Stimulated activated CD8-positive, alpha-beta memory T cell treated with anti-CD3 and anti-CD28 coated beads, Interleukin-15, amount 100 ng/mL, for 24 hours (primary cell): ENCODE measurements around the gene PBLD.
"Not testable (repeated sequence)": the region's sequence is repeated elsewhere in the genome, so short reads cannot be mapped to it uniquely, and the experiment has no call there.

Experiments used
- DNase-seq: peaks from one replicate; pipeline ENCODE4 v3.0.0-alpha.2; 2020; ENCODE audit warnings: low read depth

PBLD gene

DNA sequence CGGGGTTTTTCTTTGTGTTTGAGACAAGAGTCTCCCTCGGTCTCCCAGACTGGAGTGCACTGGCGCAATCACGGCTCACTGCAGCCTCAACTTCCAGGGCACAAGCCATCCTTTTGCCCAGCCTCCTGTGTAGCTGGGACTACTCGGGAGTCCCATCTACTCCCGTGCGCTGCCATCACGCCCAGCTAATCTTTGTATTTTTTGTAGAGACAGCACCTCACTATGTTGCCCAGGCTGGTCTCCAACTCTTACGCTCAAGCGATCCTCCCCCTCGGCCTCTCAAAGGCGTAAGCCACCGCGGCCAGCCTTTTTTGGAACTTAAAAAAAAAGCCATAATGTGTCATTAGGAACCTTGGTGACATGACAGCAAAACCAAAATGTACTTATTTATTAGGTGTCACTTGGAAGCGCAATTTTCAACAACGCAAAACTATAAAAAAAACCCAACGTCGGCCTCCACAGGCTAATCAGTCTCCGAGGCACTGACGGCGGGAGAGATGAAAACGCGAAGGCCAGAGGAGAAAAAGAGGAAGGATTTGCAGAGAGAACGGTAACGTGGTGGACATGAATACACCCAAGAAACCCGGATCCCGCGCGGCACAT lies 1.8 kb downstream of the PBLD start:
- no peak for DNase-seq

DNA sequence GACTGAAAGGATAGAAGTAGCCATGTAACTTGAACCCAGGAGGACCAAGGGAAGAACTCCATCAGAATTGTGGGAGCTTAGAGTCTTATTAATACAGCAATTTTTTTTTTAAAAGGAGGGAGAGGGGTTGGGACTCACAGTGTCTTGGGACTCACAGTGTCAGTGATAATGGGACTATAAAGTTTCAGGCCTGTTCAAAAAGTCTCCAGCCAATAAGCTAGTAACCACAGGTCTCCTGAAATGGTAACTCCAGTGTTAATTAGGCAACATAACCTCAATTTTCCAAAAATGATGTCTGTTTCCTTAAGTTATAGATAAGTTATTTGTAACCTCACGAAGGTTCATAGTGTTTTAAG lies 3.2 kb downstream of the PBLD start:
- no peak for DNase-seq

DNA sequence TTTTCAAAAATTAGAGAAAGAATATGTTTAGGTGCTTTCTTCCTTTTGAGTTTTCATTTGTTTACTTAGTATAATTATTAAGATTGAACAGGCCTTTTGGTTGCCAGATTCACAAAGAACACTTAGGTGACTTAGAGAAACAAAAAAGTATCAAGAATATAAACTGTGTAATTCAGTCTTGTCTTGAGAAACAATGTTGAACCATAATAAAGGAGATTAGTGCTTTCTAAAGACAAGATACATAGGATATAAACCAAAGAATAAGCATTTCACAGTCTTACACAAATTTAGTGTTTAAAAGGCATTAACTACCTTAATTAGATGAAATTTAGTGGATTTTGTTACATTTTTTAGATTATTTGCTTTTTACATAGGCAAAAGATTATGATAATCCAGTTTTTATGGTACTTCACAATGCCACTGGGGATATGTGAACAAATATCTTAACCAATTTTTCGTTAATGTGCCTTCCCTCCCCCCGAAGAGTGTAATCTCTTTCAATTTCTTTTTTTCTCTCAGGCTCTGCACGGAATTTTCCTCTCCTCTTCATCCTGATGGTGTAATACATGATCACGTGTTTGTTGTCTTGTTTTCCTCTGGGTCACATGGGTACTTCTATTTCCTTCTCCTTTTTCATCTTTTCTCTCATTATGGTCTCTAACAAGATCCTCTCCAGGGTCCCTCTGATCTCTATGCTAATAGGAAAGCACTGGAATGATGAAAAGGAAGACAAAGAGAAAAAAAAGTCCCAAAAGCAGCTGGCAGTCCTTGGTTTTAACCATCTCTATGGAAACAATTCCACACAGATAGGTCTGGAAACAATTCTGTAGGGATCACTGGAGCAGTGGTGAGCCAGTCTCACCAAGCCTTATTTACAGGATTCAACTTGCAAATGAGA lies 4.6 kb downstream of the PBLD start:
- no peak for DNase-seq

DNA sequence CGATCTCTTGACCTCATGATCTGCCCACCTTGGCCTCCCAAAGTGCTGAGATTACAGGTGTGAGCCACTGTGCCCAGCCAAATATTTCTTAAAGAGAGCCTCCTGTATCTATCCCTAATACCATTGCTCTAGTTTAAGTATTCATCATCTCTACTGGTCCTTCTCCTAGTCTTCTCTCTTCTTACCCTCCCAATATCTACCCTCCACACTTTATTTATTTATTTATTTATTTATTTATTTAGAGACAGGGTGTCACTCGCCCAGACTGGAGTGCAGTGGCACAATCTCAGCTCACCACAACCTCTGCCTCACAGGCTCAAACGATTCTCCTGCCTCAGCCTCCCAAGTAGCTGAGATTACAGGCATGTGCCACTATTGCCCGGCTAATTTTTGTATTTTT lies 8.3 kb downstream of the PBLD start:
- DNase-seq, result not testable (repeated sequence)

DNA sequence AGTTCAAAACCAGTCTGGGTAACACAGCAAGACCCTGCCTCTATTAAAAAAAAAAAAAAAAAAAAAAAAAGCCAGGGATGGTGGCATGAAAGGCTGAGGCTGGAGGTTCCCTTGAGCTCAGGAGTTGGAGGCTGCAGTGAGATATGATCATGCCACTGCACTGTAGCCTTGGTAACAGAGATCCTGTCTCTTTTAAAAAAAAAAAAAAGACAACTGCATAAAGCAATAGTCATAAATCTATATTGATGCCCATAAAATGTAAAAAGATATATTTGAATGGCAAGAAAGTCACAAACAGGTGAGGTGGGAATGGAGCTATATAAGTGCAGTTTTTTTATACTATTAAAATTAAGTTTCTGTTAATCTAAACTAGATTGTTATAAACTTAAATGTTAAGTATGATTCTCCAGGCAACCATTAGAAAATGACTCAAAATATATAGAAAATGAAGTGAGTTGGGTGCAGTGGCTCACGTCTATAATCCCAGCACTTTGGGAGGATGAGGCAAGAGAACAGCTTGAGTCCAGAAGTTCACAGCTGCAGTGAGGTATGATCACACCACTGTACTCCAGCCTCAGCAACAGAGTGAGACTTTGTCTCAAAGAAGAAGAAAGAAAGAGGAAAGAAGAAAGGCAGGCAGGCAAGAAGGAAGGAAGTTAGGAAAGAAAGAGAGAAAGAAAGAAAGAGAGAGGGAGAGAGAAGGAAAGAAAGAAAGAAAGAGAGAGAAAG lies 14.2 kb downstream of the PBLD start:
- DNase-seq, result no peak

DNA sequence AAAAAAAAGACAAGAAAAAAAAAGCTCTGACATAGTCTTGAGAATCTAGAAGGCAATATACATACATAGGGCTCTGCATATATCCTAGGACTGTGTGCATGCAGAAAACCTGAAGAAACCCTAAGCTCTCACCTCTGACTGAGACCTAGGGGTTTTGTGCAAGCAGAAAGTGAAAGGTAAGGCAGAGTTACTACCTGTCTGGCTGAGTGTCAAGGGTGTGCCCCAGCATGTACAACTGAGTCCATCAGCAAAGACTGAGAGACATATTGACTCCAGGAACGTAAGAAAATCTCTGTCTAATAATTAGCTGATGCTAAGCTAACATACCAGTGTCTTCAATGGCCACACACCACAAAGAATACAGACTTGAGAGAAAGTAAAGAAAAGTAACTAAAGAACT lies 17.1 kb downstream of the PBLD start:
- no peak for DNase-seq

DNA sequence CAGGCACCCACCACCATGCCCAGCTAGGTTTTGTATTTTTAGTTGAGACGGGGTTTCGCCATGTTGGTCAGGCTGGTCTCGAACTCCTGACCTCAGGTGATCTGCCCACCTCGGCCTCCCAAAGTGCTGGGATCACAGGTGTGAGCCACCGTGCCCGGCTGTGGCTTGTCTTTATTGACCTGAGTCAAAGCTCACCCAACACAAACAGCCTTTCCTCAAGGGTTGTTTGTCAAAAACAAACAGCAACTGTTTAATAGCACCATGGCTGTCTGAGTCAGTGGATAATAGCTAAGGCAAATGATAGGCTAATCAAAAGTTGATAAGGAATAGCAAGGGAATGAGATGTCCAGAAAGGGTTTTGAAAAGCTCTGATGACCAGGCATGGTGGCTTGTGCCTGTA lies 17.8 kb downstream of the PBLD start:
- not testable (repeated sequence) for DNase-seq

DNA sequence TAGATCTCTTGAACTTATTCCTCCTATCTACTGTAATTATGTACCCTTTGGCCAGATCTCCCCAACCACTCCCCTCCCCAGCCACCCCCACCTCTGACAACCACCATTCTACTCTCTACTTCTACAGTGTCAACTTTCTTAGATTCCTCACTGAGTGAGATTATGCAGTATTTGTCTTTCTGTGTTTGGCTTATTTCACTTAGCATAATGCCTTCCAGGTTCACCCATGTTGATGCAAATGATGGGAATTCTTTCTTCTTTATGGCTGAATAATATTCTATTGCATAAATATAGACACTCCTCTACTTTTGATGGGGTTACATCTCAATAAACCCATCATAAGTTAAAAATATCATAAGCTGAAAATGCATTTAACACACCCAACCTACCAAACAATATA lies 22.2 kb downstream of the PBLD start:
- DNase-seq, result no peak

DNA sequence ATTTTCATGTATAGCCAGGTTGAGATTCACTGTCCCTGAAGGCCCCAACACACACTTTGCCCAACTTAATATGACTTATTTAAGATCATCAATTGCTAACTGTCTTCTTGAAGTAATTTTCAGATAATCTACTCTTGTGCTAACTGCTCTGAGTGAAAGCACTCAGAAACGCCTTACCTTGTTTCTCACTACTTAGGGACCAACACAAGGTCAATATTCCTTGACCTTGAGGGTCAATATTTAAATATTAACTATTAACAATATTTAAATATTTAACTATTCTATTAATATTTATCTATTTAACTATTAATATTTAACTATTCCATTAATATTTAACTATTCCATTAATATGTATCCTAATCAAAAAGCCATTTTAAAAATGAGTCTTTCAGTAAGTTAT lies 26.9 kb downstream of the PBLD start:
- no peak for DNase-seq

DNA sequence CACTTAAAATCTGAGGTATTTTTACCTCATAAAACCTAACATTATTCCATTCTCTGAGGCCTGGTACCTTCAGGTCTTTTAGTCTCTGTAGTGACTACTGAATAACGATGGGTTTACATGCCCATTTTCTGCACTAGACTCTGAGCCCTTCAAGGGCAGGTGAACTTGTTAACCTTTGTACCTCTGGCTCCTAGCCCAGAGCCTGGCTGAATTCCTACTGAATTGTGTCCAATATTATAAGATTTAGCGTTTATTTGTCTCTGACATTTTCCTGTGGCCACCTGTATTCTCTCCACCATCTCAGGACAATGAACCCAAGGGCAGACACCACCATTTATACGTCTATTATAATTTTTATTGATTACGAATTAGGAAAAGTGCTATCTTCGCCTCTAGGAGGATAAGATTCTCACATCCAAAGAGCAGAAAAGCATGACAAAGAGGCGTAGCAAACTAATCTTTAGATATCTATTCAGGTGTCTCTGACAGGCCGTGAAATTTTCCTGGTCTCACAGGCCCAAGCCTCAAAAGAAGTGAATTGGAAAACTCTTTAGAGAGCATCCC lies 28.8 kb downstream of the PBLD start:
- no peak for DNase-seq

DNA sequence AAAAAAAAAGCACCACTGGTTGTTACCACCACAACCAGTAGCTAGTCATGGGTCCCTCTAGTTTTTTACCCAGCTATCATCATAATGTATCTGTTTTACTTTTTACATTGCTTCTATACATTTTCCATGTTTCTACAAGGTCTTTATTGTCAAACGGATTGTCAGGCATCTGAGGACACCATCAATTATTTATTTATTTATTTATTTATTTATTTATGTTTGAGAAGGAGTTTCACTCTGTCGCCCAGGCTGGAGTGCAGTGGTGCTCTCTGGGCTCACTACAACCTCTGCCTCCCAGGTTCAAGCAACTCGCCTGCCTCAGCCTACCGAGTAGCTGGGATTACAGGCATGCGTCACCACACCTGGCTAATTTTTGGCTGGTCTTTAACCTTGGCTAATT lies 29.9 kb downstream of the PBLD start:
- no peak for DNase-seq

DNA sequence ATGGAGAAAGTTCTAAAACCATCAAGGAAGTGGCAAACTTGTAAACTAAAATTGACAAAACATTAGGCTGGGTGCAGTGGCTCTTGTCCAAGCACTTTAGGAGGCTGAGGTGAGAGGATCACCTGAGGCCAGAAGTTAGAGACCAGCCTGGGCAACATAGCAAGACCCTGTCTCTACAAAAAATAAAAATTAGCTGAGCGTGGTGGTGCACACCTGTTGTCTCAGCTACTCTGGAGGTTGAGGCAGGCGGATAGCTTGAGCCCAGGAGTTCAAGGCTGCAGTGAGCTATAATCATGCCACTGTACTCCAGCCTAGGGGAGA lies 30.3 kb downstream of the PBLD start:
- DNase-seq, result no peak

DNA sequence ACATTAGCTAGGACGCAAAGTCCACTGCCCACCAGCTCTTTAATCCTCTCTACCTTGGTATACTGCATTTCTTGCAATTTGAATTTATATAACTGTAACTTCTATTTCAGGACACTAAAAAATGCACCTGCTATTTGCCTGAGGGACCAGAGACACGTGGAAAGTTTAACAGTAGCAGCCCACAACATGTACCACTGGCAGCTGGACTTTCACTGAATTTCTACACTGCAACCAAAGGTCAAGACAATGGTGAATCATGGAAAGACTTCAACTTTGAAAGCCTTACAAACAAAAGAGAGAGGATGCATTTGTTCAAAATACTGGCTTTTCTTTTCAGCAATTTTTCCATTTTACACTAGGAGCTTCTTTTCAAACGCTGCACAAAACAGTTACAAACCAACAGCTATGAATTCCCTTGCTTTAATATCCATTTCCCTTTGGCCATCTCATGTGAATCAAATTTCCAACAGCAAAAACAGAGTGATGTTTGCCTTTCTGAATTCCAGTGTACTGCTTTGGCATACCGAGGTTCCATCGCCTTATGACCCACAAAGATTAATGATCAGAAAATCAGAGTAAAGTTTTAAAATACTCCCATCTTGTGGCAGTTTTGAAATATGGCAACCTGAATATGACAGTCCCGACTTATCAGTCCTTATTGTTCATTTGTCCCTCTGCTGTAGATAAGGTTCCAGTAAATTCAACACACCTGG lies 30.8 kb downstream of the PBLD start:
- no peak for DNase-seq

DNA sequence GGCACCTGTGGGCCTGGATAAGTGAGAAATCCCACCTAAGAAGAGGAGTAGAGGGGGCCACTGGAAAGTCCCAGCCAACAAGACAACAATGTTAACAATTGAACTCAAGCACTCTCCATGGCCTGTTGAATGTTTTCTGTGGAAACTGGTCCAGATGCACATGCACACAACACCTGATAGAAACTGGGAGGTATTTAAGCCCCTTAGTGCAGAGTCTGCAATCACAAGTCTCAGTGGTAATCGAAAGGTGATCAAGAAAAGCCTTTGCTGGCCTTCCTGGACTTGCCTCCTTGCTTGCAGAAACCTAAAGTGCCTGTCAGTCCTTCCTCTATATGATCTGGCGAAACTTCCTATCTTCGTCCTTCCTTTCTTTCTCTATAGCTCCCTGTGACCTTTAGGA lies 31.4 kb downstream of the PBLD start:
- DNase-seq, result no peak

DNA sequence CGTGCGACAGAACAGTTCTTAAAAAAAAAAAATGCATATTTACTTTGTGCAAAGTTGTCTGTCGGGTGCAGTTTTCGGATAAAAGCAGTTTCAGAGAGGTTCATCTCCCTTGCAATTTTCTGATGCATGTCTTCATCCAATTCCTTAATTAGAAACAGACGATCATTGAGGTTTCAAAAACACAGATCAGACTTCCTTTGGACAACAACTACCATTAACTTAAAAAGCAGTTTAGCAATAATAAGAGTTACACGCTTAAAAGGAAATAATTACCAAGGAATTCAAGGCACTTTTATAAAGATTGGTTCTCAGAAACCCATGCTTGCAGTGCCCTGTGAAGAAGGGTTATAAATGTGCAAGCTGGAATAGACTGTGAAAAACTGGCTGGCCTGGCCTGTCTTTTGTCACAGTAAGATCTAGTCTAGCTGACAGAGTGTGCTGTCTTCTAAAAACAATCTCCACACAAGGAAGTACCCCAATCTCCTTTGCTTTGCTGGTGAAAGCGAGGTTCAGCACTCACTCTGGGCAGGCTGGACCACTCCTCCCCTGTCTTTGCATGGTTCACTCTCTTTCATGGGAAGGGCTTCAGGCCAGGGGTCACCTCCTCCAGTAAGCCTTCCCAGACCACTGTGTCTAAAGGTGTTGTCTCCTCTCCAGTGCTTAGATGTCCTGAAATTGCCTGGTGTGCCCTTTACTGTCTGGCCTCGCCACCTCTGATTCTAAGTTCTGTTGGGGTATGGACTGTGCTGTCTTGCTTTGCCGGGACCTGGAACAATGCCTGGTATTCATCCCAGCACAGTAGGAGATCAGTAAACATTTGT lies 35.7 kb downstream of the PBLD start:
- no peak for DNase-seq

DNA sequence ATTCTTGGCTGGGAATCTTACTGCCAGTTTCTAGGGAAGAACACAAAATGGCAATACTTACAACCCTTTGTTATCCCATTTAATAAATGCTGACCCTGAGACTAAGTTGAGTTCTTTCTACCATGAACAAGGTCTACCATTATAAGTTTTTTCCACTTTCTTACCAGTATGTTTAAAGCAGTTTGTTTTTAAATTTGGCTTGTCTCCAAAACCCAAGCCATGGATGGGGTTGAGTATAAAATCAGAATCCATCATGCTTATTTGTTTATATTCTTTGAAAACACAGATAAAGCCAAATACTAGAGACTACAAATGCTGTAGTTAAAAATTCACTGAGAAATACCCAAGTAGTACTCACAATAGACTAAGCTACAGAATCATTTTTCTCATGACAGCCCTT lies 42.0 kb downstream of the PBLD start:
- DNase-seq, result no peak

DNA sequence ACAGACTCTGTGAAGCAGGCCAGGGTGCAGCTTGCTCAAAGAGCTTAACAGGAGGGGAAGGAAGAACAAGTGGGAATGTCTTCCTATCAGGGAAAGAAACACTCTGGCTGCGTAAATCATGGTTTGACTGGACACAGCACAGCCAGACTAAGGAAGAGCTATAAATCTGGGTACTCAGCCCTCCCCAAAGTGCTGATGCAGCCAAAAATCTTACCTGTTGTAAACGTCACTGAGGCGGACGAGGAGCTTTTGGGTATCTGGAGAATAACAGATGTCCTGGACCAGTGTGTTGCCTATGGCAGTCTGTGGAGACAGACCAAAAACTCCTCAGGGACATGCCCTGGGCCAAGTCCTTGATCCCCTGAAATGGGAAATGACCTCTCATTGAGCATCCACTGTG lies 44.0 kb downstream of the PBLD start:
- no peak for DNase-seq

DNA sequence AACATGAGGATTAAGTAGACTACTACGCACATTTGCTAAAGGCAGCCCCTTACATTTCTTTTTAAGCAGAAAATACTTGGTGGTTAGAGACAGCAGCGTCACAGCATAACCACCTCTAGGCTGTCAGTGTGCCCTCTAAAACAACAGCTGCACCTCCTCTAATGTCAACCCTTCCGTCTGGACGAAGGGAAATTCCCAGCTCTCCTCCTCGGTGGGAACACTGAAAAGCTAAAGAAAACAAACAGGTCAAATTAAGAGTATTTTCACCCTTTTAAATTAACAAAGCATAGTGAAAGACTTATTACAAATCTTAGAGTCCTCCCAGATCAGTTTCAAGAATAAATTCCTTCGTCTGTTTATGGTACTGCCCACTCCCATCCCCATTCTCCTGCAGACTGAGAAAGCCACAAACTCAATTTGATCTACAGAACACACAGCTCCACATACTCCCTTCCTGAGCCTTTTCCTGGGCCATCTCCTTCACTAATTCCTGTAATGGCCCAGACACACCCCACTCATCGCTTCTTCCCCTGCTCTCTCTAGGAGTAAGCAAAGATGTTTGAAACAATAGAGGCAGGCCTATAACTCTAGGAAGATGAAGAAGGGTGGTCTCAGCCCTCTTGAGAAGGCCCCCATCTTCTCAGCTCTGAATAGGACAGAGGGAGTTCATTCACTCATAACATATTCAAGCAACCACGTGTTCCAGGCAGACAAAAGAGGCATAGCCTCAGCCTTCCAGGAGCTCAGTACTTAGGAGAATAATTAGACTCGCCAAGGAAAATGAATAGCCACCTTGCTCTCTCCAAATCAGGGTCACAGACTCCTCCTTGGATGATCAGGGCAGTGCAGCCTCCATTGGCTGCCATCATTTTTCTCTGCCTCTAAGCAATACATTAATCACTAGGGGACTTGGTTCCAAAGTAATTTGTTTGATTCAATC lies 48.4 kb downstream of the PBLD start:
- no peak for DNase-seq

DNA sequence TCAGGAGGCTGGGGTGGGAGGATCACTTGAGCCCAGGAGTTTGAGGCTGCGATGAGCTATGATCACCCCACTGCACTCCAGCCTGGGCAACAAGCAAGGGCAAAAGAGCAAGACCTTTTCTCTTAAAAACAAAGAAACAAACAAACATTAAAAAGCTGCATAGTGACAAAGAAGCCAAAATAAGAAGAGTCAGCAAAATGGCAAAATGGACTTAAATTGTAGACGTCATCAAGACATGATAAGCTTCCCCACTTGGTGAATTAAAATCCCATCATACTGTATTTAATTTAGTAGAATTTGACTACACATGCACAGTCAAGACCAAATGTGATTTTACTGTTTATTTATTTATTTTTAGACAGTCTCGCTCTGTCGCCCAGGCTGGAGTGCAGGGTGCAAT lies 52.0 kb downstream of the PBLD start:
- DNase-seq, result no peak
